AG10803 (cell line): ENCODE data around the gene TRAF3.

Source experiments
- DNase-seq: peaks from one replicate; pipeline ENCODE4 v3.0.0; 2010; ENCODE audit warnings: low read depth
- H3K4me3 ChIP-seq: 2 replicates; pipeline ENCODE4 v1.5.1; 2011; ENCODE audit warnings: mild to moderate bottlenecking, low read length, control low read depth
- TF ChIP-seq, protein P1 (sequence below): conservative IDR thresholded peaks from 2 replicates; pipeline ENCODE4 v1.5.1; 2011; ENCODE audit warnings: mild to moderate bottlenecking, low read length, control low read depth, inconsistent platforms

Gene TRAF3

GRCh38 chr14:102933618-102934231, 156.5 kb downstream of the TRAF3 start:
- TF ChIP-seq, protein P1, sequence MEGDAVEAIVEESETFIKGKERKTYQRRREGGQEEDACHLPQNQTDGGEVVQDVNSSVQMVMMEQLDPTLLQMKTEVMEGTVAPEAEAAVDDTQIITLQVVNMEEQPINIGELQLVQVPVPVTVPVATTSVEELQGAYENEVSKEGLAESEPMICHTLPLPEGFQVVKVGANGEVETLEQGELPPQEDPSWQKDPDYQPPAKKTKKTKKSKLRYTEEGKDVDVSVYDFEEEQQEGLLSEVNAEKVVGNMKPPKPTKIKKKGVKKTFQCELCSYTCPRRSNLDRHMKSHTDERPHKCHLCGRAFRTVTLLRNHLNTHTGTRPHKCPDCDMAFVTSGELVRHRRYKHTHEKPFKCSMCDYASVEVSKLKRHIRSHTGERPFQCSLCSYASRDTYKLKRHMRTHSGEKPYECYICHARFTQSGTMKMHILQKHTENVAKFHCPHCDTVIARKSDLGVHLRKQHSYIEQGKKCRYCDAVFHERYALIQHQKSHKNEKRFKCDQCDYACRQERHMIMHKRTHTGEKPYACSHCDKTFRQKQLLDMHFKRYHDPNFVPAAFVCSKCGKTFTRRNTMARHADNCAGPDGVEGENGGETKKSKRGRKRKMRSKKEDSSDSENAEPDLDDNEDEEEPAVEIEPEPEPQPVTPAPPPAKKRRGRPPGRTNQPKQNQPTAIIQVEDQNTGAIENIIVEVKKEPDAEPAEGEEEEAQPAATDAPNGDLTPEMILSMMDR: no peak
- DNase-seq: no peak
- no peak overlapping the region for H3K4me3 ChIP-seq

DNA sequence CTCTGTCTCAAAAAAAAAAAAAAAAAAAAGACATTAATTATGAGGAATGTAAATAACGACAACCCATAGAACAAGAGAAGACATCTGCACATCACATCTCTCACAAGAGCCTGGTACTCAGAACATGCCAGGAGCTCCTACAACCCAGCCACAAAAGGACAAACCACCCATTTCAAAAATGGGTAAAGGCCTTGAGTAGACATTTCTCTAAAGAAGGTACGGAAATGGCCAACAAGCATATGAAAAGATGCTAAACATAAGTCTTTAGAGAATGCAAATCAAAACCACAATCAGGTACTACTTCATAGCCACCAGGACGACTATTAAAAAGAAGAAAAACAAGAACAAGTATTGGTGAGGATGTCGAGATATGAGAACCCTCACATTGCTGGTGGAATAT, 158.5 kb downstream of the TRAF3 start:
- no peak overlapping the region for H3K4me3 ChIP-seq
- DNase-seq: no peak
- TF ChIP-seq, protein P1: no peak

DNA sequence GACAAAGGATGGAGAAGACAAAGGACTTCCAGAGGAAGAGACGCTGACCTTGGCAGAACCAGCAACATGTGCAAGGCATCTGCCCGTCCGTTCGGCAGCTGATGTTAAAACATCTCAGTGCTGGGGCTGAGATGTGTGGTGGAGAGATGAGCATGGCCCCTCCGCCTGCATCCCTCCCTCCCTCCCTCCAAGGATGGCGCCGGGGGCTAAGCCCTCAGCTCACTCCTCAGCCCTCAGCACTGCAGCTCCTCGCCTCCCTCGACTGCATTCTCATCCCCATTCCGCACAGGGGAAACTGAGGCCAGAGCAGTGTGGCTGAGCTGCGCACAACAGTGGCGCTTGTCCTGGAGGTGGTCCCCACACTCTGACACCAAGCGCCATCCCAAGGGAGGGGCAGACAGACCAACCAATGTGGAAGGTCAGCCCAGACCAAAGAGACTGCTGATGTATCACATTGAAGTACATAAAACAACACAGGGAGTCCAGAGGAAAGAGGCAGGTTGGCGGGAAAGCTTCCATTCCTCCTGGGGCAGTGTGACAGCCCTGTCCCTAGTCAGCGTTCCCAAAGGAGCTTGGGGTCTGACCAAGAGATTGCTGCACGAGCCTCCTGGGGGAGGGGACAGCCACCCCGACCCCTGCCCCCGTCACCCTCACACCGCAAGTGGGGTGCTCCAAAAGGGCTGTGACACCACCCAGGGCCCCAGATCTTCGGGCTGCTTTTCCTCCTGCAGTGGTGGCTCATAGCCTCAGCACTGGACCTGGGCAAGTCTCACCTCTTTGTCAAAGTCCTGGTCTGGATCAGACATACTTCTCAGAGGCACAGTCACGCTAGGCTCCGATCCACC, 160.3 kb downstream of the TRAF3 start:
- no peak for DNase-seq
- no peak overlapping the region for H3K4me3 ChIP-seq
- TF ChIP-seq, protein P1: no peak

GRCh38 chr14:102938191-102938590, 160.9 kb downstream of the TRAF3 start:
- DNase-seq: no peak
- H3K4me3 ChIP-seq: no peak overlapping the region
- TF ChIP-seq, protein P1: no peak

DNA sequence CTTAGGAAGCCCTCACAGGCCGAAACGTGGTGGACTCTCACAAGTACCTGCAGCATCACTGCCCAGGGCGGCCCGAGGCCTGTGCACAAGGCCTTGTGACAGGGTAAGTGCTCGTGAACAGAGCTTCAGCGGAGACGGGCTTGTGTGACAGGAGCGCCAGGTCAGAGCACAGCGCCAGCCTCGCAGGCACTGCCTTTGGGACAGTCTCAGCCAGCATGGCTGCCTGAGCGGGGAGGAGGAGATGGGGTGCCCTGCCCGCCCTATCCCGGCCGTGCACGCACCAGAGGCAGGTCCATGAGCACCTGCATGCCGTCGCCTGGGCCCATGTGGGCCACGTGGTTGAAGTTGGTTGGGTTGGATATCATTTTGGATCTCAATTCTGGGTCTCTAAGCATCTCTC, 162.1 kb downstream of the TRAF3 start:
- H3K4me3 ChIP-seq: no peak overlapping the region
- no peak for DNase-seq

GRCh38 chr14:102939820-102940561, 162.7 kb downstream of the TRAF3 start:
- TF ChIP-seq, protein P1: no peak
- DNase-seq: no peak
- no peak overlapping the region for H3K4me3 ChIP-seq

More for the DNA sequence above, 162.1 kb downstream of the TRAF3 start:
- TF ChIP-seq, protein P1: no peak
